Measurements from ENCODE around the gene TMEM200A.

TMEM200A gene

GRCh38 chr6:130466748-130467061 lies 100.9 kb downstream of the TMEM200A start:
- H3K4me3 ChIP-seq (ENCODE audit: low read depth, low read length), result no peak overlapping the region
- H3K4me1 ChIP-seq (ENCODE audit: control insufficient read depth, insufficient read depth, low read length), result peaks cover 4% of the 10 kb centered on the region
- H3K9ac ChIP-seq (ENCODE audit: low read depth, low read length), result no peak overlapping the region
- H3K9me3 ChIP-seq (ENCODE audit: control insufficient read depth, insufficient read depth, low read length), result no peaks in the 10 kb centered on the region
- H3K36me3 ChIP-seq (ENCODE audit: control insufficient read depth, insufficient read depth, low read length), result no peaks in the 10 kb centered on the region
- no peaks in the 10 kb centered on the region for H3K27me3 ChIP-seq (ENCODE audit: control insufficient read depth, insufficient read depth, low read length)

DNA sequence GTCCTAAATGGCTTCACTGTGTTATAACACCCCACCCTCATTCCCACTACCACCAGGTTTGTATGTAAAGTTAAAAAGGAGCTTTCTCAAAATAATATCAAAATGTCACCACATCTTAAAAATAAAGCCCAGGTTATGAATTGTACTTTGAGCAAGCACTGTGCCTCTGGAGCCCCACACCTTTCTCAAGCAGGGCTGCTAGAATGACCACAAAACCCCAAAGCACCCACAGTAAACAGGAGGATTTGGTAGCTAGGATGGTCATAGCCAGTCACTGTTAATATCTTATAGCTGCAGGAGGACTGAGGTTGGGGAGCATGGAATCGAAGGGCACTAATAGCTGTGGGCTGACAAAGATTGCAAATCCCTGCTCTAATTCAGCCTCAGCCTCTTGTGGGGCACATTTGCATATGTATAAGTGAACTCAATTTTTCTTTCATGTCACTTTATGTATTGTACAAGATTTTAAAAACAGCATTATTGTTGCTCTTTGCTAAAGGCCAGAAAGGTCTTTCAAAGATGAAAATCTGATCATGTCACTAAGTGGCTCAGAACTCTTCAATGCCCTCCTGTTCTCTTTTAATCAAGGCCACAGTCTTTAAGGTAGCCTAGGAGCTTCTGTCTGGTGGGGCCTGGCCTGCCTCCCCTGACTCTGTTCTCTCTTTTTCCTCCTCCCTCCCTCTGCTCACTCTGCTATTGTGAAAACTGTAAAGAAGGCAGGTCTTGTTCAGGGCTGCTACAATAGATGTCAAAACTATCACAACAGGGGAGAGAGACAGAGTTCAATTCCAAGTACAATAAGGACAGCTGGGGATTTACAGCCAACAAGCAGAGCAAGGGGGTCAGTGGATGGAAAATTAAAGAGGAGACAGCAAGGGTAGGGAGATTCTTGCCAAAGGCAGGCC lies 101.6 kb downstream of the TMEM200A start:
- H3K36me3 ChIP-seq (ENCODE audit: control insufficient read depth, insufficient read depth, low read length), result no peaks in the 10 kb centered on the region
- H3K9ac ChIP-seq (ENCODE audit: low read depth, low read length), result no peak overlapping the region
- no peak overlapping the region for H3K4me3 ChIP-seq (ENCODE audit: low read depth, low read length)

GRCh38 chr6:130470766-130471165 lies 104.9 kb downstream of the TMEM200A start:
- no peak overlapping the region for H3K9ac ChIP-seq (ENCODE audit: low read depth, low read length)
- H3K9me3 ChIP-seq (ENCODE audit: control insufficient read depth, insufficient read depth, low read length), result no peaks in the 10 kb centered on the region
- H3K36me3 ChIP-seq (ENCODE audit: control insufficient read depth, insufficient read depth, low read length), result no peaks in the 10 kb centered on the region
- peaks cover 4% of the 10 kb centered on the region for H3K4me1 ChIP-seq (ENCODE audit: control insufficient read depth, insufficient read depth, low read length)
- no peak overlapping the region for H3K4me3 ChIP-seq (ENCODE audit: low read depth, low read length)
- H3K27me3 ChIP-seq (ENCODE audit: control insufficient read depth, insufficient read depth, low read length), result no peaks in the 10 kb centered on the region

More for the DNA sequence above, 101.6 kb downstream of the TMEM200A start:
- Histone ChIP-seq H3K9me3 (ENCODE audit: control insufficient read depth, insufficient read depth, low read length) (no peaks in the 10 kb centered on the region), H3K4me1 (ENCODE audit: control insufficient read depth, insufficient read depth, low read length) (peaks cover 4% of the 10 kb centered on the region), H3K27me3 (ENCODE audit: control insufficient read depth, insufficient read depth, low read length) (no peaks in the 10 kb centered on the region)

- Histone ChIP-seq H3K9ac (ENCODE audit: low read depth, low read length) (no peak overlapping the region), H3K9me3 (ENCODE audit: control insufficient read depth, insufficient read depth, low read length) (no peaks in the 10 kb centered on the region), H3K4me1 (ENCODE audit: control insufficient read depth, insufficient read depth, low read length) (no peaks in the 10 kb centered on the region), H3K36me3 (ENCODE audit: control insufficient read depth, insufficient read depth, low read length) (no peaks in the 10 kb centered on the region), H3K4me3 (ENCODE audit: low read depth, low read length) (no peak overlapping the region), H3K27me3 (ENCODE audit: control insufficient read depth, insufficient read depth, low read length) (no peaks in the 10 kb centered on the region)
Observed at GRCh38 chr6:130473886-130474285, 108.1 kb downstream of the TMEM200A start.

DNA sequence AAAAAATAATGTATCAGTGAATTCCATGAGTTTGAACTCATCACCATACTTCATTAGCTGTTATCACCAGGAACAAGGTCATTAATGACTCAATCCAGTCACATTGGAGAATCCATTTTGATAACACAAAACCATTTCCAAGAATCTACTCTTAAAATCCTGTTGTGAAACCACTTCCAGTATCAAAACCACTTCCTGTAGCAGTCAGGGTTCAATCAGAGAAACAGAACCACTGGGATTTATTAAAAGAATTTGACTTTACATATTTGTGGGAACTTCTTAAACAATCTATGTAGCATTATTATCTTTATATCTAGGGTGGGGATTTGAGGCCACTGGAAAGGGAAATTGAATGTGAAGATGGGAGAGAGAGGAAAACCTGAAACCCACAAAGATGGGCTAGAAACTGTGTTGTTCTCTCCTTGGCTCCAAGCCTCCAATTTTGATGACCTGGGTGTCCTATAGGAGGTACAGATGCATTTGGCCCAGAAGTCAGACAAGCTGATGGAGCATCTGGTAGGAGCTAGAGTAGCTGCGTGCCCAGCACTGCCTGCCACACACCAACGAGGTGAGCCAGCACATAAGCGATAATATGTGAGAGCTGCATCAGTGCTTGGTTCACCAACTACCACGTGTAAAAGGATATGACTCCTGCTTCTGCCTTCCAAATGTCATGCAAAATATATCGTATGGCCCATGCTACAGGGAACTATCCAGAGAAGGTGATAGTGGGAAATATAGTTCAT lies 117.0 kb downstream of the TMEM200A start:
- Histone ChIP-seq H3K4me3 (ENCODE audit: low read depth, low read length) (no peak overlapping the region), H3K4me1 (ENCODE audit: control insufficient read depth, insufficient read depth, low read length) (no peaks in the 10 kb centered on the region), H3K27me3 (ENCODE audit: control insufficient read depth, insufficient read depth, low read length) (no peaks in the 10 kb centered on the region), H3K9me3 (ENCODE audit: control insufficient read depth, insufficient read depth, low read length) (no peaks in the 10 kb centered on the region), H3K9ac (ENCODE audit: low read depth, low read length) (no peak overlapping the region), H3K36me3 (ENCODE audit: control insufficient read depth, insufficient read depth, low read length) (no peaks in the 10 kb centered on the region)

GRCh38 chr6:130485870-130486269 lies 120.1 kb downstream of the TMEM200A start:
- no peaks in the 10 kb centered on the region for H3K36me3 ChIP-seq (ENCODE audit: control insufficient read depth, insufficient read depth, low read length)
- H3K4me3 ChIP-seq (ENCODE audit: low read depth, low read length), result no peak overlapping the region
- H3K27me3 ChIP-seq (ENCODE audit: control insufficient read depth, insufficient read depth, low read length), result no peaks in the 10 kb centered on the region
- H3K9ac ChIP-seq (ENCODE audit: low read depth, low read length), result no peak overlapping the region
- no peaks in the 10 kb centered on the region for H3K9me3 ChIP-seq (ENCODE audit: control insufficient read depth, insufficient read depth, low read length)
- H3K4me1 ChIP-seq (ENCODE audit: control insufficient read depth, insufficient read depth, low read length), result no peaks in the 10 kb centered on the region

DNA sequence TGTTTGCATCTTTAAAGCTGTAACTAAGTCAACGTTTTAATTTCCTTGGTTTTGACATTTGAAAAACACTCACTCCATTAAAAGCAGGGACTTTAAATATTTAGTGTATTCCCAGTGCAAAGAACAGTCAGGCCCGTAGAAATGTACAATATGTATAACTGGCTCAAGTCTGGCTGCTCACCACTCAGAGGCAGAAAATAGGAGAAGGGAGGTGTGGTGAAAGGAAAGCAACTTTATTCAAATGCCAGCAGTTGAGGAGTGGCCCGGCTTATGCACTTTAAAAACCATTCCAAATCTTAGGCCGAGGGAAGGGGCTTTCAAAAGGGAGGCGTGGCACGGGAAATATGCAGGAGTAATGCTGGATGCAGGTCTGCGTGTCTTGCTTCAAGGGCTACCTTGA lies 120.6 kb downstream of the TMEM200A start:
- Histone ChIP-seq H3K27me3 (ENCODE audit: control insufficient read depth, insufficient read depth, low read length) (no peaks in the 10 kb centered on the region), H3K9ac (ENCODE audit: low read depth, low read length) (no peak overlapping the region), H3K9me3 (ENCODE audit: control insufficient read depth, insufficient read depth, low read length) (no peaks in the 10 kb centered on the region), H3K4me1 (ENCODE audit: control insufficient read depth, insufficient read depth, low read length) (no peaks in the 10 kb centered on the region), H3K4me3 (ENCODE audit: low read depth, low read length) (no peak overlapping the region), H3K36me3 (ENCODE audit: control insufficient read depth, insufficient read depth, low read length) (no peaks in the 10 kb centered on the region)

GRCh38 chr6:130489514-130489913 lies 123.7 kb downstream of the TMEM200A start:
- Histone ChIP-seq H3K27me3 (ENCODE audit: control insufficient read depth, insufficient read depth, low read length) (no peaks in the 10 kb centered on the region), H3K36me3 (ENCODE audit: control insufficient read depth, insufficient read depth, low read length) (no peaks in the 10 kb centered on the region), H3K9me3 (ENCODE audit: control insufficient read depth, insufficient read depth, low read length) (no peaks in the 10 kb centered on the region), H3K9ac (ENCODE audit: low read depth, low read length) (no peak overlapping the region), H3K4me1 (ENCODE audit: control insufficient read depth, insufficient read depth, low read length) (no peaks in the 10 kb centered on the region), H3K4me3 (ENCODE audit: low read depth, low read length) (no peak overlapping the region)
